Endothelial cell of umbilical vein (primary cell): Measurements from ENCODE around the gene BABAM2. TPM values are rescaled to one million over a fixed set of nuclear protein-coding genes. Genes with fewer than 3 reads are reported as not detected.

ENCODE experiments used
- BruUV-seq: library from RNA; stranded (reverse); fragments of 400-500 nt; replicated peaks from 2 replicates; lab custom pipeline; 2021; lab: Mats Ljungman, UMichigan
- CTCF ChIA-PET: fragments of 300-600, 350-600 bp; sonication (Branson Sonifier 250); formaldehyde crosslinking; loops from one replicate; lab custom pipeline; 2021; ENCODE audit warnings: antibody characterized with exemption, inconsistent platforms; lab: Charles Lee
- POLR2A ChIA-PET: fragments of 300-600, 350-600 bp; sonication (Branson Sonifier 250); formaldehyde crosslinking; loops from one replicate; lab custom pipeline; 2021; ENCODE audit warnings: antibody characterized with exemption, inconsistent platforms; lab: Charles Lee
- DNase-seq: peaks from one replicate; pipeline ENCODE4 v3.0.0-alpha.2; 2011; ENCODE audit warnings: low read depth, low spot score
- FAIRE-seq: peaks from 2 replicates; lab custom pipeline; 2011; peaks lifted over from hg19 to GRCh38; lab: Jason Lieb, UNC
- H2AFZ ChIP-seq: 2 replicates; pipeline ENCODE4 v1.6.0; 2012; ENCODE audit warnings: low read depth, low read length, control low read depth, inconsistent platforms
- H3K27ac ChIP-seq: 2 replicates; pipeline ENCODE4 v1.5.1; 2011; ENCODE audit warnings: low read depth, mild to moderate bottlenecking, control low read depth, low read length, moderate library complexity; ENCODE audit not compliant: insufficient read depth
- H3K27me3 ChIP-seq, 2 experiments: 2 replicates each; pipeline versions ENCODE4 v1.6.0 to v1.6.1; 2011; ENCODE audit warnings: low read length in 2 of 2, mixed read lengths in 1 of 2; ENCODE audit not compliant: control insufficient read depth in 2 of 2, insufficient read depth in 2 of 2
- H3K36me3 ChIP-seq, 2 experiments: 2 replicates in 1 of 2; 3 replicates in 1 of 2; pipeline ENCODE4 v1.5.1; 2011; ENCODE audit warnings: low read length in 2 of 2, mild to moderate bottlenecking in 1 of 2, moderate library complexity in 1 of 2; ENCODE audit not compliant: control insufficient read depth in 2 of 2, insufficient read depth in 2 of 2; ENCODE audit errors: extremely low read depth in 1 of 2
- H3K4me1 ChIP-seq: 3 replicates; pipeline ENCODE4 v1.5.1; 2011; ENCODE audit warnings: mild to moderate bottlenecking, low read length; ENCODE audit not compliant: control insufficient read depth, insufficient read depth; ENCODE audit errors: extremely low read depth
- H3K4me2 ChIP-seq: 2 replicates; pipeline ENCODE4 v1.6.1; 2011; ENCODE audit warnings: low read length, control low read depth, mixed read lengths; ENCODE audit not compliant: insufficient read depth
- H3K4me3 ChIP-seq, 3 experiments: fragments of 200-600 bp in 1 of 3; sonication (generic), shearing (Covaris generic) in 1 of 3; replicated peaks in 1 of 3; 2 replicates each; pipeline ENCODE4 v1.5.1; 2011 to 2016; ENCODE audit warnings: control low read depth in 3 of 3, low read length in 3 of 3, mild to moderate bottlenecking in 2 of 3, inconsistent platforms in 1 of 3, low read depth in 1 of 3, moderate library complexity in 1 of 3; ENCODE audit not compliant: insufficient read depth in 1 of 3
- H3K79me2 ChIP-seq: 2 replicates; pipeline ENCODE4 v1.6.0; 2012; ENCODE audit warnings: low read length, inconsistent platforms; ENCODE audit not compliant: control insufficient read depth, insufficient read depth
- H3K9ac ChIP-seq: replicated peaks from 2 replicates; pipeline ENCODE3; 2011; ENCODE audit warnings: low read length, control low read depth; ENCODE audit not compliant: insufficient read depth; ENCODE audit errors: extremely low read depth
- H3K9me1 ChIP-seq: replicated peaks from 3 replicates; pipeline ENCODE4 v1.6.0; 2011; ENCODE audit warnings: mild to moderate bottlenecking, low read length; ENCODE audit not compliant: control insufficient read depth, insufficient read depth; ENCODE audit errors: extremely low read depth
- H3K9me3 ChIP-seq: replicated peaks from 2 replicates; pipeline ENCODE4 v1.5.1; 2012; ENCODE audit warnings: low read length, inconsistent platforms; ENCODE audit not compliant: control insufficient read depth, insufficient read depth
- H4K20me1 ChIP-seq: replicated peaks from 2 replicates; pipeline ENCODE3; 2011; ENCODE audit warnings: mild to moderate bottlenecking, low read length; ENCODE audit not compliant: control insufficient read depth, insufficient read depth; ENCODE audit errors: extremely low read depth
- CTCF ChIP-seq, 2 donors: IDR thresholded peaks; 1 replicate in 1 of 2; 2 replicates in 1 of 2; pipeline ENCODE4 v1.5.1; 2011; ENCODE audit warnings: low read length in 2 of 2, mild to moderate bottlenecking in 2 of 2, moderate library complexity in 2 of 2, control low read depth in 1 of 2, inconsistent platforms in 1 of 2, low read depth in 1 of 2; ENCODE audit not compliant: insufficient read depth in 1 of 2; ENCODE audit errors: extremely low read depth in 1 of 2
- EZH2 ChIP-seq: IDR thresholded peaks from 2 replicates; pipeline ENCODE4 v1.6.1; 2012; ENCODE audit warnings: borderline replicate concordance, low read depth, mild to moderate bottlenecking, moderate library complexity, low read length, inconsistent platforms; ENCODE audit not compliant: severe bottlenecking
- FOS ChIP-seq: IDR thresholded peaks from 2 replicates; pipeline ENCODE4 v1.6.1; 2011; ENCODE audit warnings: mild to moderate bottlenecking, low read length, moderate library complexity, borderline replicate concordance; ENCODE audit not compliant: insufficient read depth
- GATA2 ChIP-seq: IDR thresholded peaks from 2 replicates; pipeline ENCODE4 v1.7.0; 2011; ENCODE audit warnings: low read depth, mild to moderate bottlenecking, moderate library complexity, mixed read lengths, low read length; ENCODE audit not compliant: insufficient read length, insufficient read depth
- JUN ChIP-seq: IDR thresholded peaks from 2 replicates; pipeline ENCODE4 v1.6.1; 2011; ENCODE audit warnings: borderline replicate concordance, low read depth; ENCODE audit not compliant: insufficient read length, insufficient read depth
- MAX ChIP-seq: IDR thresholded peaks from 2 replicates; pipeline ENCODE4 v1.6.1; 2011; ENCODE audit not compliant: insufficient read depth, insufficient read length
- MYC ChIP-seq: IDR thresholded peaks from one replicate; pipeline ENCODE4 v1.6.1; 2011; ENCODE audit warnings: mild to moderate bottlenecking, low read depth, low read length
- POLR2A ChIP-seq: IDR thresholded peaks from 2 replicates; pipeline ENCODE4 v1.6.1; 2012; ENCODE audit warnings: low read depth, mild to moderate bottlenecking, control low read depth, low read length
- POLR2AphosphoS5 ChIP-seq: IDR thresholded peaks from 2 replicates; pipeline ENCODE4 v1.6.1; 2012; ENCODE audit warnings: low read depth, mild to moderate bottlenecking, control low read depth, low read length, moderate library complexity; ENCODE audit not compliant: insufficient read depth
- dilution Hi-C: fragments of 300-500 bp; cut with MboI; formaldehyde crosslinking; loops from one replicate; pipeline ENCODE4 v1.15.0; 2019; ENCODE audit warnings: low sequenced_read_pairs; ENCODE audit not compliant: extremely low pct_ligation_motif_present
- intact Hi-C: fragments of 100-400 bp; cut with micrococcal nuclease; formaldehyde crosslinking; loops from one replicate; pipeline ENCODE4 v1.10.0; 2022
- polyA plus RNA-seq, 4 experiments: library from polyadenylated mRNA; depleted of rRNA in 3 of 4; stranded (reverse) in 3 of 4; unstranded in 1 of 4; fragments of >200 nt; gene quantifications; 2 replicates each; pipeline versions ENCODE4 v1.2.1 to v1.2.3, GENCODE V29; 2011 to 2012; ENCODE audit warnings: missing spikeins in 1 of 4
- total RNA-seq: library from RNA; stranded (reverse); gene quantifications from 2 replicates; pipeline ENCODE4 v1.2.3, GENCODE V29; 2021

BABAM2 gene
- total and polyA plus RNA-seq, 2 donors (not counting 3 experiments of a cell fraction or from before 2014, with no cell fraction given), result 19.9 to 27.6 TPM

- intact Hi-C loops, result no loop called here
Observed at GRCh38 chr2:28297531-28297930, 407.0 kb downstream of the BABAM2 start.

More at GRCh38 chr2:28297531-28297930, 407.0 kb downstream of the BABAM2 start:
- Histone ChIP-seq H3K4me3 (no peak overlapping the region), H3K79me2 (no peaks in the 10 kb centered on the region), H3K9me3 (no peaks in the 10 kb centered on the region), H3K27me3 (no peaks in the 10 kb centered on the region), H3K9me1 (no peaks in the 10 kb centered on the region), H3K9ac (no peak overlapping the region), H3K4me1 (peaks cover 5% of the 10 kb centered on the region), H3K36me3 (no peaks in the 10 kb centered on the region), H4K20me1 (no peaks in the 10 kb centered on the region), H3K4me2 (no peak overlapping the region), H3K27ac (no peak overlapping the region), H2AFZ (no peak overlapping the region)
- no peak for TF ChIP-seq JUN
- no peak for TF ChIP-seq POLR2A
- no peak for TF ChIP-seq FOS
- TF ChIP-seq GATA2, result no peak
- TF ChIP-seq MAX, result no peak
- TF ChIP-seq MYC, result no peak
- TF ChIP-seq CTCF (IDR thresholded peaks at IDR 0.05; ENCODE audit: extremely low read depth in 1 of 2, insufficient read depth in 1 of 2, low read depth in 1 of 2, low read length in 2 of 2), result no peak
- TF ChIP-seq EZH2, result no peak
- no peak for TF ChIP-seq POLR2AphosphoS5
- FAIRE-seq (no peak), DNase-seq (no peak)
- dilution Hi-C loops, result no loop called here
- no TSS peak for BruUV-seq
- CTCF ChIA-PET, result no interaction called here
- POLR2A ChIA-PET, result no interaction called here
